ENCODE results near the gene EME1. TPM values are rescaled to one million over a fixed set of nuclear protein-coding genes. Genes with fewer than 3 reads are reported as not detected.
A peak's percentile ranks its signal among the peaks of the same experiment; 100 is the strongest.
"Not testable (repeated sequence)": the region's sequence is repeated elsewhere in the genome, so short reads cannot be mapped to it uniquely, and the experiment has no call there.

Gene EME1
- total RNA-seq, 2 donors from 2014 or later = 0.55 to 1.3 TPM

DNA sequence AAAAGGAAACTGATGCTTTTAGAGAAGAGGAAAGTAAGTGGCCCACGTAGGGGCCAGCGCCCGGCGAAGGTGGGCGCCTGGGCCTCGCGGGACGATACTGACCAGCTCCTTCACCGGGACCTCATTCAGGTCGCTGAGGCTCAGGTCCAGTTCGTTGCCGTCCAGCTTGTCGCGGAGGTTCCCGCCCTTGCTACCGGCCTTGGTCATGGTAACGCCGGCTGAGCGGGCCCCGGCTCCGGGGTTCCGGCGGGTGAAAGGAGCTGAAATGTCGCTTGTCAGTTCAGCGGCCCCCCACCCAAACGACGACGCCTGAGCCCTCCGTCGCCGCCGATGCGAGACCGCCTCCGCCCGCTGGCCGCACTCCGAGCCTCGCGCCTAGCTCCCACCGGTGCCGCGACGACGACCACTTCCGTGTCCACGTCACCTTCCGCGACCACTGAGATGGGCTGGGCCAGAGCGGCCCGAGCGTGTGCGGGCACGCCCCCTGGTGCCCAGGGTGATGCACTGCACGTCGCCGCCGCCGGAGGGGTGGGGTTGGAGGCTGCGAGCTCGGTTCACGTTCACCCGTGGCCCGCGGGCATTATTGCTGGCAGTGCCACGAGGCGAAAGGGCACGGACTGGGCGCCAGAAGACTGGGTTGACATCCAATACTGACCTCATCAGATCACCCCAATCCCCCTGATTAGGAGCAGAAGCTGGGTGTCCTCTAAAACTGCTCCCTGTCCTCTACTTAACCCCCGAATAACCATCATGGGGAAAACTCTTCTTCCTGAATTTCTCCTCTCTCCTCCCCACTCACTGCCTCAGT is 24.3 kb downstream of the EME1 start, which contains the start of gene LRRC59:
Gene LRRC59 (minus strand): TSS at position 413 of the 808 bp plus-strand sequence. CDS start 206 bp downstream, at position 207.
- peak; percentile 89 to 98 (median 90) for DNase-seq
- peak within 1 kb of the TSS; percentile 92 for H3K27ac Mint-ChIP-seq
- no peaks in the 10 kb centered on the region for H3K27me3 Mint-ChIP-seq
- peaks cover 5% of the 10 kb centered on the region for H3K36me3 Mint-ChIP-seq (ENCODE audit: low read depth)
- no peaks in the 10 kb centered on the region for H3K9me3 ChIP-seq (ENCODE audit: control insufficient read depth, low read length, poor library complexity, severe bottlenecking)
- H3K4me1 Mint-ChIP-seq = peaks cover 31% of the 10 kb centered on the region
- H3K4me3 Mint-ChIP-seq = peak within 1 kb of the TSS; percentile 96
- peak; percentile 100 for ATAC-seq

DNA sequence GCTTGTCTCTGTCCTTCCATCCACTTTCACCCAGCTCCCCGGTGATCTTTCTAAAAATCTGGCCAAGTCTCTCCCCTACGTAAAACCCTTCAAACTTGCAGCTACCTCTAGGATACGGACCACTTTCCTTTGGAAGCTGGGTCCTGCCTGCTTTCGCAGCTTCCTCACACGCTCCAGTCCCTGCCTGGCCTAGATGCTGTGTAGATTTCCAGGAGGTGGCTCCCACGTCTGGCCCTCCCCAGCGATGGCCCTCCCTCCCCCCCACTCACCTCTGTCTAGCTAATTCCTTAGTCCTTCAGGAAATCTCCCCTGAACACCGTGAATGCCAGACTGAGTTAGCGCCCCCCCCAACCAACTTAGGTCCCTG is 24.9 kb downstream of the EME1 start:
- ATAC-seq (no peak), DNase-seq (no peak)
- Mint-ChIP-seq H3K36me3 (ENCODE audit: low read depth) (peaks cover 4% of the 10 kb centered on the region), H3K27me3 (no peaks in the 10 kb centered on the region), H3K4me1 (peaks cover 31% of the 10 kb centered on the region), H3K27ac (peak overlapping the region; percentile 92), H3K4me3 (peak overlapping the region; percentile 96)
- no peaks in the 10 kb centered on the region for H3K9me3 ChIP-seq (ENCODE audit: control insufficient read depth, low read length, poor library complexity, severe bottlenecking)

- not testable (repeated sequence) for H3K27me3 Mint-ChIP-seq
Observed at GRCh38 chr17:50398672-50399071, 25.6 kb downstream of the EME1 start.

DNA sequence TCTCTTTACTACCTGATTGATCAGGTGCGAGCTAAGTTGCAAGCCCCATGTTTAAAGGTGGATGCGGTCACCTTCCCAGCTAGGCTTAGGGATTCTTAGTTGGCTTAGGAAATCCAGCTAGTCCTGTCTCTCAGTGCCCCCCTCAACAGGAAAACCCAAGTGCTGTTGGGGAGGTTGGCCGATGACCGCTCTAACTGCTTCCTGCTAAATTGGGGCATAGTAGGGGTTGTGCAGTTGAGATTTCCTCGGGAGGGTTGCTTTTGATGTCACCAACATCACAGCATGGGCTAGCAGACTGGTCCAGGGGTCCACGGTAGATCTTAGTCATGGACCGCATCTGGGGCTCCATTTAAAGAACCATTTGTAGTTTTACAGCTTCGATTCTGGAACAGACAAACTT is 26.6 kb downstream of the EME1 start:
- H3K9me3 ChIP-seq (ENCODE audit: control insufficient read depth, low read length, poor library complexity, severe bottlenecking); H3K36me3 Mint-ChIP-seq (ENCODE audit: low read depth); H3K4me3 Mint-ChIP-seq; DNase-seq; H3K27ac Mint-ChIP-seq; ATAC-seq: not testable (repeated sequence)
- Mint-ChIP-seq H3K27me3 (peaks cover 12% of the 10 kb centered on the region), H3K4me1 (peaks cover 22% of the 10 kb centered on the region)

More at GRCh38 chr17:50398672-50399071, 25.6 kb downstream of the EME1 start:
- H3K9me3 ChIP-seq (ENCODE audit: control insufficient read depth, low read length, poor library complexity, severe bottlenecking); H3K27ac Mint-ChIP-seq; DNase-seq; H3K36me3 Mint-ChIP-seq (ENCODE audit: low read depth); H3K4me3 Mint-ChIP-seq; ATAC-seq: not testable (repeated sequence)
- H3K4me1 Mint-ChIP-seq = peaks cover 26% of the 10 kb centered on the region

GRCh38 chr17:50405351-50405750 is 32.3 kb downstream of the EME1 start:
- H3K27ac Mint-ChIP-seq; H3K4me3 Mint-ChIP-seq; H3K9me3 ChIP-seq (ENCODE audit: control insufficient read depth, low read length, poor library complexity, severe bottlenecking); DNase-seq; H3K4me1 Mint-ChIP-seq; H3K36me3 Mint-ChIP-seq (ENCODE audit: low read depth); ATAC-seq: not testable (repeated sequence)
- peaks cover 31% of the 10 kb centered on the region for H3K27me3 Mint-ChIP-seq

DNA sequence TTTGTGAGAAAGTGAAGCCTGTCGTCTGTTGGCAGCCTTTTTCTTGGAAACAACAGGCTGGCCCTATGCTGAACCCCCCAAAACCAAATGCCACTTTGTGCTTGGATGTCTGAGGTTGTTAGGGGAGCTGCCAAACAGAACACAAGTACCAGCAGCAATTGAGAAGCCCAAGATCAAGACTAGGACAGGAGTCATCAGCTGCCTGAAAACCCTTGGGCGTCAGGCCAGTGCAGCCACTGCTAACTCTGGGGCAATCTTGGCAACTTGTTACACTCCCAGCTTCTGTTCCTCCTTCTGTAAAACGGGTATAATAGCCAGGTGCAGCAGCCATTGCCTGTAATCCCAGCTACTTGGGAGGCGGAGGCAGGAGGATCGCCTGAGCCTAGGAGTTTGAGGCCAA is 33.5 kb downstream of the EME1 start:
- H3K27ac Mint-ChIP-seq = no peak overlapping the region

DNA sequence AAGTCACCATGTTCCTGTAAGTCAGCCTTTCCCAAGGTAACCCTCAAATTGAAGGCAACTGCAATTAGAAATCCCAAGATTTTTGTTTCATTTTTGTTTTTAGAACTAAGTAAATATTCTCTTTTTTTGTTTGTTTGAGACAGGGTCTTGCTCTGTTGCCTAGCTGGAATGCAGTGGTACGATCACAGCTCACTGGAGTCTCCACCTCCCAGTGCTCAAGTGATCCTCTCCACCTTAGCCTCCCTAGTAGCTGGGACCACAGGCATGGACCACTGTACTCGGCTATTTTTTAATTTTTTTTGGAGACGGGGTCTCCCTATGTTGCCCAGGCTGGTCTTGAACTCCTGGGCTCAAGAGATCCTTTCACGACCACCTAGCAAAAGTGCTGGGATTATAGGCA is 34.9 kb downstream of the EME1 start:
- Mint-ChIP-seq H3K4me3 (no peak overlapping the region), H3K4me1 (peaks cover 2% of the 10 kb centered on the region)
- ATAC-seq = no peak

More for the DNA sequence above, 33.5 kb downstream of the EME1 start:
- no peaks in the 10 kb centered on the region for H3K9me3 ChIP-seq (ENCODE audit: control insufficient read depth, low read length, poor library complexity, severe bottlenecking)
- Mint-ChIP-seq H3K4me3 (no peak overlapping the region), H3K27me3 (peaks cover 31% of the 10 kb centered on the region), H3K4me1 (peaks cover 2% of the 10 kb centered on the region), H3K36me3 (ENCODE audit: low read depth) (peaks cover 5% of the 10 kb centered on the region)
- no peak for DNase-seq
- no peak for ATAC-seq

GRCh38 chr17:50412188-50412732 is 39.2 kb downstream of the EME1 start:
- no peaks in the 10 kb centered on the region for H3K36me3 Mint-ChIP-seq (ENCODE audit: low read depth)
- no peak overlapping the region for H3K4me3 Mint-ChIP-seq
- no peak overlapping the region for H3K27ac Mint-ChIP-seq
- H3K27me3 Mint-ChIP-seq = peaks cover 4% of the 10 kb centered on the region
- ATAC-seq (no peak), DNase-seq (no peak)
- H3K4me1 Mint-ChIP-seq = no peaks in the 10 kb centered on the region
- no peaks in the 10 kb centered on the region for H3K9me3 ChIP-seq (ENCODE audit: control insufficient read depth, low read length, poor library complexity, severe bottlenecking)

More for the DNA sequence above, 34.9 kb downstream of the EME1 start:
- Mint-ChIP-seq H3K27ac (no peak overlapping the region), H3K27me3 (peaks cover 31% of the 10 kb centered on the region), H3K36me3 (ENCODE audit: low read depth) (peaks cover 5% of the 10 kb centered on the region)
- DNase-seq = no peak
- H3K9me3 ChIP-seq (ENCODE audit: control insufficient read depth, low read length, poor library complexity, severe bottlenecking) = no peaks in the 10 kb centered on the region

GRCh38 chr17:50414808-50415207 is 41.8 kb downstream of the EME1 start:
- Mint-ChIP-seq H3K27me3 (peaks cover 4% of the 10 kb centered on the region), H3K27ac (no peak overlapping the region), H3K36me3 (ENCODE audit: low read depth) (no peaks in the 10 kb centered on the region), H3K4me3 (no peak overlapping the region), H3K4me1 (no peaks in the 10 kb centered on the region)
- DNase-seq = no peak
- no peaks in the 10 kb centered on the region for H3K9me3 ChIP-seq (ENCODE audit: control insufficient read depth, low read length, poor library complexity, severe bottlenecking)
- no peak for ATAC-seq

GRCh38 chr17:50419577-50419976 is 46.5 kb downstream of the EME1 start:
- not testable (repeated sequence) for H3K36me3 Mint-ChIP-seq (ENCODE audit: low read depth); H3K27ac Mint-ChIP-seq; H3K27me3 Mint-ChIP-seq; ATAC-seq; H3K4me1 Mint-ChIP-seq; H3K9me3 ChIP-seq (ENCODE audit: control insufficient read depth, low read length, poor library complexity, severe bottlenecking); H3K4me3 Mint-ChIP-seq; DNase-seq

- Mint-ChIP-seq H3K4me1 (peaks cover 10% of the 10 kb centered on the region), H3K4me3 (no peak overlapping the region), H3K27ac (peak overlapping the region; percentile 93), H3K36me3 (ENCODE audit: low read depth) (no peaks in the 10 kb centered on the region), H3K27me3 (peaks cover 4% of the 10 kb centered on the region)
- no peak for DNase-seq
- no peaks in the 10 kb centered on the region for H3K9me3 ChIP-seq (ENCODE audit: control insufficient read depth, low read length, poor library complexity, severe bottlenecking)
- ATAC-seq = no peak
Observed at GRCh38 chr17:50420419-50421112, 47.5 kb downstream of the EME1 start.

- H3K27me3 Mint-ChIP-seq = peaks cover 4% of the 10 kb centered on the region
- DNase-seq = no peak
- peaks cover 12% of the 10 kb centered on the region for H3K4me1 Mint-ChIP-seq
- peak overlapping the region; percentile 93 for H3K27ac Mint-ChIP-seq
- no peaks in the 10 kb centered on the region for H3K36me3 Mint-ChIP-seq (ENCODE audit: low read depth)
- no peaks in the 10 kb centered on the region for H3K9me3 ChIP-seq (ENCODE audit: control insufficient read depth, low read length, poor library complexity, severe bottlenecking)
- peak overlapping the region; percentile 88 for H3K4me3 Mint-ChIP-seq
- no peak for ATAC-seq
Observed at GRCh38 chr17:50421308-50422051, 48.5 kb downstream of the EME1 start.

- no peaks in the 10 kb centered on the region for H3K9me3 ChIP-seq (ENCODE audit: control insufficient read depth, low read length, poor library complexity, severe bottlenecking)
- H3K27me3 Mint-ChIP-seq = no peaks in the 10 kb centered on the region
- no peak for ATAC-seq
- peaks cover 18% of the 10 kb centered on the region for H3K4me1 Mint-ChIP-seq
- H3K27ac Mint-ChIP-seq = no peak overlapping the region
- no peak overlapping the region for H3K4me3 Mint-ChIP-seq
- no peak for DNase-seq
- H3K36me3 Mint-ChIP-seq (ENCODE audit: low read depth) = no peaks in the 10 kb centered on the region
Observed at GRCh38 chr17:50422738-50423137, 49.7 kb downstream of the EME1 start.

Data from T-helper 17 cell (primary cell).